Glomerular endothelial cell (primary cell): ENCODE data around the gene CFAP100. TPM values are rescaled to one million over a fixed set of nuclear protein-coding genes. Genes with fewer than 3 reads are reported as not detected.

Source experiments
- DNase-seq: peaks from one replicate; pipeline ENCODE4 v3.0.0-alpha.2; 2011; ENCODE audit warnings: low read depth, low spot score; ENCODE audit errors: extremely low read depth
- total RNA-seq: library from RNA; depleted of rRNA; stranded (reverse); fragments of >200 nt; gene quantifications from 2 replicates; pipeline ENCODE4 v1.2.3, GENCODE V29; 2015

The CFAP100 gene
- not detected in 2 replicates for total RNA-seq

- no peak for DNase-seq
Observed at GRCh38 chr3:126394179-126394976, at the start of gene CFAP100. CFAP100 (plus strand) TSS chr3:126394909; CDS start chr3:126396001, 1,092 bp downstream.

- DNase-seq: no peak
Observed at GRCh38 chr3:126345231-126345630, 49.5 kb upstream of the CFAP100 start.

DNA sequence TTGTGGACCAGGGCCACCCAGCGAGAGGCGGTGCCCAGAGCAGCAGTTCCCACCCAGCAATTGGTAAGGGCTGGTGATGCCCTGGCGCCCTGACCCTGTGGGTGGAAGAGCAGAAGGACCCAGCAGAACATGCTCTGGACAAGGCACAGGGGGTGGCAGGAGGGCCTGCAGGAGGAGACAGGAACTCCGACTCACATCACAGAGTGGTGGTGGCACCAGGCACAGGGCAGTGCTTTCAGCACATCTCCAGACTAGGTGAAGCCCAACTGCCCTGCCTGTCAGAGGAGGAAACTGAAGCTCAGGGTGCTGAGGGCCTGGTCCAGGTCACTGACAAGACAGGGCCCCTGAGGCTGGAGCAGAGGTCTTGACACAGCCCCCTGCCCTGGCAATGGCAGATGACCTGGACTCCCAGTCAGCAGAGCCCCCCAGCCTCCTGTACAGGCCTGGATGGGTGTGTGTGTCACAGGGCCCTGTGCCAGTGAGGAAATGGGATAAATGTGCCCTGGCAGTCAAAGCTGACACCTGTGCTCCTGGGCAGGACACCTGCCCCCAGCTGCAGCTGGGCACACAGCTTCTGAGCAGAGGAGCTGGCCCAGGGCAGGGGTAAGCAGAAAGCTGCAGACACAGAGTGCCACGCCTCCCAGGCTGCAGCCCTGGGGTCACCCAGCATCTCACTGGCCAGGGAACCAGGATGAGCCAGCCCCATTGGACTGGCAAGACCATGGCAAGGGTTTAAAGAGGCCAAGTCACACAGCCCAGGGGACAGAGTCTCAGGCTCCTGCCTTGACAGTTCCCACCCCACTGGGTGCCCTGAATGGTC lies 48.9 kb upstream of the CFAP100 start:
- DNase-seq: no peak

DNA sequence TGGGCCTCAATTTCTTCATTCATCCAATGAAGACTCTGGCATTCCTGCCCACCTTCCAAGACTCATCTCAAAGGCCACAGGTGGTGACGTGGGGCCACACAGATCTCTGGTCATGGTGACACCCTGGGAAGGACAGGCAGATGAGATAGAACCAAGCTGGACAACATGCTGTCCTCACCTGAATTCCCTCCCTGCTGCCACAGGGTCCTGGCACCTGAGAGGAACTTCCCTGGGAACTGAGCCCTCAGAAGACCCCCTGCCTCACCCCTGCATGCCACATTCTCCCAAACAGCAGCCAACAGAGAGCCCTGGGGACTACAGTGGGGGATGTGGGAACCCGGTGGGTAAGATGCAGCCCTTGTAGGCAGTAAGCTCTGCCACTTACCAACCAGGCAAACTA lies 48.2 kb upstream of the CFAP100 start:
- no peak for DNase-seq

DNA sequence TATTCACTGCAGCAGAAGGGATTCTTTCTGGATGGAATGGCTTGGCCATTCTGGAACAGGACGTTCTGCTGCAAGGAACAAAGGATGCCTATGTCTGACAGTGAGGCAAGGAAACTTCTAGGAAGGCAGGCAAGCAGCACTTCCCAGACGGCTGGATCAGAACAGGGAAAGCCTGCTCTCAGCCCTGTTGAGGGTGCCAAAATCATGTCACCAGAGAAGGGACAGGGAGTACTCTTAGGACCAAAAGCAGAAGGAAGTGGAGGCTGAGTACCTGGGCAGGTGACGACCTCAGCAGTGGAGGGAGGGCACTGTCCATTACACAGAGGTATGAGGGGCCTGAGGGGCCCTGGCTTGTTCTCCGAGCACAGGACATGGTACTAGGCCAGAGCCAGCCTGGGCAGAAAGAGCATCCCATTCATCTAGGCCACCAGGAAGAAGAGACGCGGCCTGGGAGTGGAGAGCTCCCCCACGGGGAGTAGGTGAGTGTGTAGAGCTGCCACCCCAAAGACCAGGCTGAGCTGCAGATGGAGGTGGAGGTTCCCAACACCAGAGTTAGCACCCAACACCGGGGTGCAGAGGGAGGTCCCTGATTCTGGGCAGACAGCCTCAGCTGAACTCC lies 47.1 kb upstream of the CFAP100 start:
- no peak for DNase-seq

DNA sequence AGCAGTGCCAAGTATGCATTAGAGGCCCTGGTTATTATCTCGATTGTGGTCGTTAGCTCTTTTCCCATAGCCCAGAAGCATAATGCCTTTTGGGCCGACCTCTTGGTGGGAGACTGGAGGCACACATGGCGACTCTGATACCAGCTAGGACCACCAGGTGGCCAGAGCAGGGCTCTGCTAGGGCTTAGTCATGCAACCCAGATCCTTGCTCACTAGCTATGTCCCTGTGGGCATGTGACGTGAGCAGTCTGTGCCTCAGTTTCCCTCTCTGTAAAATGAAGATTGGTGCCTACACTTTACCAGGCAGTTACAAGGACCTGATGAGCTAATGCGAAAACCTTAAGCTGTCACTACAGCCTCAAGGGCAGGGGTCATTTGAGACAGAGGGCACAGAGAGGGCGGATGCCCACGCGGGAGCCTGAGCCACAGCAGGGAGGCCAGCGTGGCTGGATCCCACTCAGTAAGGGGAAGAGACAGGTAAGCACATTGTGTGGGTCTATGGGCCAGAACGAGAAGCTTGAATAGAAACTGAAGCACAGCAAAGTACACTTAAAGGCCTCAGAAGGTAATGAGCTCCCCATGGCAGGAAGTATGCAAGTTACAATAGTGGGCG lies 46.3 kb upstream of the CFAP100 start:
- no peak for DNase-seq

DNA sequence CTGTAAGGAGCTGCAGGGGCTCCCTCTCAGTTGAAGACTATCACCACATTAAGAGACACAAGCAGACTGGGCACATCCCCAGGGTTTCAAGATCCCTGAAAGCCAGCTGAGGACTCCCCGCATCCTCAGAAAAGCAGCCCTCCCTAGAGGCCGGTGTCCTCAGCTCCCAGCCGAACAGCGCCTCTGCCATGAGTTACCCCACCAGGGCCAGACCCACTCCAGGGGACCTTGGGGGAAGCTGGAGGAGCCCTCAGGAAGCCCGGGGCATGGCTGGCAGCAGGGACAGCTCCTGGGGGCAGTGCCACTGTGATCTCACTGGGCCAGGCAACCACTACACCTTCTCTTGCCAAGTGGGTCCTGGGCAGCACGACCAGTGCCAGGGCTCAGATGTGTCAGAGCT lies 45.6 kb upstream of the CFAP100 start:
- no peak for DNase-seq

- DNase-seq: no peak
Observed at GRCh38 chr3:126349611-126350501, 44.9 kb upstream of the CFAP100 start.

- DNase-seq: no peak
Observed at GRCh38 chr3:126350502-126351085, 44.1 kb upstream of the CFAP100 start.

GRCh38 chr3:126351086-126351770 lies 43.5 kb upstream of the CFAP100 start:
- DNase-seq: no peak

DNA sequence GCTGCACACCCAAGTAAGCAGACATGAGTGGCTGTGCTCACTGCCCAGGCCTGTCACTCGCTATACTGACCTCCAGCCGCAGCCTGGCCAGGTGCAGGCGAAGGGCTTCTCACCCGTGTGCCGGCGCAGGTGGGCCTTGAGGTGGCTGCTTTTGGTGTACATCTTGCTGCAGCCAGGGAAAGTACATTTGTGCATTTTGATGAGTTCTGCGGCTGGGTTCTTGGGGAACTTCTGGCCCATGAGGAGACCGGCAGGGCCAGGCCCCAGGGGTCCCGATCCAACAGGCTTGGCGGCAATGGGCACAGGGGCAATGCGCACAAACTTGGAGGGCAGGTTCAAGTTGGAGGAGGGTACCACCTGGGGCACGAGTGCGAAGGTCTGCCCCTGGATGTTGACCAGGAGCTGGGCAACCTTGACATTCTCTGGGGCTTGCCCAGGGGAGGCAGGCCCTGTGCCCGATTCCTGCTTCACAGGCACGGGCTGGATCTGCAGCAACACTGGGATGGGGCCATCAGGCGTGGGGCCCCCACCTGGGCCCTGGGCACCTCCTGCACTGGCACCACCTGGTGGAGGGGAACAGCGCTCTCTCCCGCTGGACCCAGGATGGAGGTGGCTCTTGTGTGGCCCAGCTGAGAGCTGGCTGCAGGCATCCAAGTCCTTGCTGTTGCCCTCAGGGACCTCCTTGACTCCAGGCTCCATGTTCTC lies 42.8 kb upstream of the CFAP100 start:
- DNase-seq: no peak

GRCh38 chr3:126352476-126353454 lies 41.9 kb upstream of the CFAP100 start:
- DNase-seq: no peak

GRCh38 chr3:126353694-126354321 lies 40.9 kb upstream of the CFAP100 start:
- DNase-seq: no peak

DNA sequence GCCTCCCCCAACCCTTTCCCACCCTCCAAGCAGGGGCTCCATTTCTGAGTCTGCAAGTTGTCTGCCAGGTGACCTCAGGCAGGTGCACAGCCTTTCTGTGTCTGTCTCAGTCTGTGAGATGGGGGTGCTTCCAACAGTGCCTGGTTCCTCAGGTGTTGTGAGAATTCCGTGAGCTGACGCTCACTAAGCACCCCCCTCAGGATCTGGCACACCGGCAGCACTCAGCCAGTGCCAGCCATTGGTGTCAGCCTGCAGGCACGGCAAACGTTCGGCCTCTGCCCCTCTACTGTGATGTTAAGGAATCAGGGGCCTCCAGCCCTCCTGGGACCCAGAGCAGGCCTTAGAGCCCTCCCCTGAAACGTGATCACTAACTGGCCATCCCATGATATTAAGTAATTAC lies 39.9 kb upstream of the CFAP100 start:
- no peak for DNase-seq

GRCh38 chr3:126355251-126355650 lies 39.5 kb upstream of the CFAP100 start:
- DNase-seq: no peak

DNA sequence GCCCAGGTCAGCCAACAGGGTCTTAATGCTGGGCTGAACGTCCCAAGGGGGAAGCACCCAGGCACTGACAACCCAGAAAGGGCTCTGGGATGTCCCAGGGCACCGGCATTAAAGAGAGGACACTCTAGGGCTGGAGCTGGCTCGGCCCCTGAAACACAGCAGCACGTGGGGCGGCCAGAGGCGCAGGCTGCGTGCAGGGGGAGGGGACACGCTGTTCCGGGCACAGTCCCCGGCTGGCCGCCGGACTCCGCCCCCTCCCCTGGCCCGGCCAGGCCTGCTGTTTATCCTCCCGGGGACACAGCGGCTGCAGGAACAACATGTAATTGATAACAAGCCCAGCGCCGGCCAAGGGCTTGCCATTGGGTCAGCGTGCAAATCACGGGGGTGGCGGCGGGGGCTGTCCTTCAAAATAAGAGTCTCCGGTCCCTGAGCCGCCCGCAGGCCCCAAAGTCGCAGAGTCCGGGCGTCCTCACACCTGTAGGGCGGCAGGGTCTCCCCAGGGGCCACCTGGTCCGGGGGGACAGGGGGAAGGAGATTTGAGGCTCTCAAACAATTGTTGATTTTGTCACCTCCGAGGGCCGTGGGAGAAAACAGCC lies 38.8 kb upstream of the CFAP100 start:
- peak; percentile 20 for DNase-seq
